Thyroid gland (tissue), 4 donors: ENCODE results near the gene SH2D5.

Experiments
- POLR2A ChIP-seq, 2 donors: fragments of 450-650 bp; IDR thresholded peaks; one replicate each; pipeline ENCODE4 v1.6.1; 2017; ENCODE audit warnings: antibody characterized with exemption in 2 of 2, mild to moderate bottlenecking in 2 of 2, moderate library complexity in 1 of 2
- TF ChIP-seq, protein P1 (sequence below), 6 experiments: fragments of 200-600 bp in 3 of 6; fragments of 450-650 bp in 3 of 6; sonication (generic) in 3 of 6; IDR thresholded peaks; one replicate each; pipeline ENCODE4 v1.5.1; 2016 to 2019; ENCODE audit warnings: antibody characterized with exemption in 6 of 6, mild to moderate bottlenecking in 2 of 6, inconsistent platforms in 1 of 6, moderate library complexity in 1 of 6

DNA sequence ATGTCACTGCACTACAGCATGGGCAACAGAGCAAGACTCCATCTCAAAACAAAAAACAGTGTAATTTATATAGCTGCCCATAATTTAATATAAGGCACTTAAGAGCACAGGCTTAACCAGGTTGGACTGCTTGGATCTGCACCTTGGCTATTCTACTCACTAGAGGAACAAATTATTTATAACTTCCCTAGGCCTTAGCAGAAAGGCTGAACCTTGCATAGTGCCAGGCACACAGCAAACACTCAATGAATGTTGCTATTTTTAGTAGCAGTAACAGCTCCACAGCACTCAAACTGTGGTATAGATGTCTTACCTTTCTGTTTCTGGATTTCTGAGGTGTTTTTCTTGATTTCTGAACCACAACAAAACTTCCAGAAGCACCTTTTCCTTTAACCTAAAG, 34.8 kb upstream of the SH2D5 start:
- TF ChIP-seq, protein P1, sequence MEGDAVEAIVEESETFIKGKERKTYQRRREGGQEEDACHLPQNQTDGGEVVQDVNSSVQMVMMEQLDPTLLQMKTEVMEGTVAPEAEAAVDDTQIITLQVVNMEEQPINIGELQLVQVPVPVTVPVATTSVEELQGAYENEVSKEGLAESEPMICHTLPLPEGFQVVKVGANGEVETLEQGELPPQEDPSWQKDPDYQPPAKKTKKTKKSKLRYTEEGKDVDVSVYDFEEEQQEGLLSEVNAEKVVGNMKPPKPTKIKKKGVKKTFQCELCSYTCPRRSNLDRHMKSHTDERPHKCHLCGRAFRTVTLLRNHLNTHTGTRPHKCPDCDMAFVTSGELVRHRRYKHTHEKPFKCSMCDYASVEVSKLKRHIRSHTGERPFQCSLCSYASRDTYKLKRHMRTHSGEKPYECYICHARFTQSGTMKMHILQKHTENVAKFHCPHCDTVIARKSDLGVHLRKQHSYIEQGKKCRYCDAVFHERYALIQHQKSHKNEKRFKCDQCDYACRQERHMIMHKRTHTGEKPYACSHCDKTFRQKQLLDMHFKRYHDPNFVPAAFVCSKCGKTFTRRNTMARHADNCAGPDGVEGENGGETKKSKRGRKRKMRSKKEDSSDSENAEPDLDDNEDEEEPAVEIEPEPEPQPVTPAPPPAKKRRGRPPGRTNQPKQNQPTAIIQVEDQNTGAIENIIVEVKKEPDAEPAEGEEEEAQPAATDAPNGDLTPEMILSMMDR (IDR thresholded peaks at IDR 0.05): no peak
- no peak for TF ChIP-seq POLR2A (IDR thresholded peaks at IDR 0.05)
